HG02885 (cell line): ENCODE results near the gene KIF1A.
"Not testable (repeated sequence)": the region's sequence is repeated elsewhere in the genome, so short reads cannot be mapped to it uniquely, and the experiment has no call there.

ENCODE experiments used
- ATAC-seq: cut with Tn5 transposase; IDR thresholded peaks from one replicate; pipeline ENCODE4 v1.9.1; 2021; ENCODE audit warnings: mild to moderate bottlenecking; ENCODE audit not compliant: unreplicated experiment, poor library complexity

KIF1A gene

GRCh38 chr2:240848900-240849680 lies 29.1 kb upstream of the KIF1A start:
- no peak for ATAC-seq

DNA sequence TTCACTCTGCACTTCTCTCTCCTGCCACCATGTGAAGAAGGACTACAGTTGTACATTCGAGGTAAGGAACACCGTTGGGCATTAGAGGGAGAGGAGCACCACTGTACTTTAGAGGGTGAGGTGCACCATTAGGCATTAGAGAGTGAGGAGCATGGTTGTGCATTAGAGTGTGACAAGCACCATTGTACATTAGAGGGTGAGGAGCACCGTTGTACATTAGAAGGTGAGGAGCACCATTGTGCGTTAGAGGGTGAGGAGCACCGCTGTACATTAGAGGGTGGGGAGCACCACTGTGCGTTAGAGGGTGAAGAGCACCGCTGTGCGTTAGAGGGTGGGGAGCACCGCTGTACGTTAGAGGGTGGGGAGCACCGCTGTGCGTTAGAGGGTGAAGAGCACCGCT lies 27.8 kb upstream of the KIF1A start:
- no peak for ATAC-seq

DNA sequence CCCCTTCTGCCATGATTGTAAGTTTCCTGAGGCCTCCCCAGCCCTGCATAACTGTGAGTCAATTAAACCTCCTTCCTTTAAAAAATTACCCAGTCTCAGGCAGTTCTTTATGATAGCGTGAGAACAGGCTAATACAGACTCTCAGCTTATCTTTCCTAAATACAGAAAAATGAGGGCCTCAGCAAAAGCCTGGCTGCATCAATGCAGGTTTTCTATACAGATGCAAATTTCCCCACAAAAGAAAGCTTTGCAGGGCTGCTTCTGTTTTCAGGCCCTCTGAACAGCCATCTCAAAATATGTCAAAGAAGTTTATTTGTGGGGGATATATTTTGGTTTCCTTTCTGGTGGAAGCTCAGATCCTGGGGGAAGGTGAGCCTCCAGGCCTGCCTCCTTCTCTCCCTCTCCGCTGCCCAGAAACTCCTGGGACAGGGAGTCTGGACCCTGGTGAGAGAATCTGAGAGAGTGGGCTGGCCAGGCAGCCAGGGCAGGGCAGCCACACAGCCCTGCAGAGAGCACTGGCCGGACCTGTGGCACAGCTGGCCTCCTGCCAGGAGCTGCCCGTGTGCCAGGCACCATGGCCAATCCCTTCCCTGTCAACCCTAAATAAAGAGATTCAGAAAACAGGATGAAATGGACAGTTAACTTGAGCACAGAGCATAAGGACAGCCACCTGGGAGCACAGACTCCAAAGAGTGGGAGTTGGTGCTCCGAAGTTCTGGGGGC lies 27.0 kb upstream of the KIF1A start:
- ATAC-seq: no peak

DNA sequence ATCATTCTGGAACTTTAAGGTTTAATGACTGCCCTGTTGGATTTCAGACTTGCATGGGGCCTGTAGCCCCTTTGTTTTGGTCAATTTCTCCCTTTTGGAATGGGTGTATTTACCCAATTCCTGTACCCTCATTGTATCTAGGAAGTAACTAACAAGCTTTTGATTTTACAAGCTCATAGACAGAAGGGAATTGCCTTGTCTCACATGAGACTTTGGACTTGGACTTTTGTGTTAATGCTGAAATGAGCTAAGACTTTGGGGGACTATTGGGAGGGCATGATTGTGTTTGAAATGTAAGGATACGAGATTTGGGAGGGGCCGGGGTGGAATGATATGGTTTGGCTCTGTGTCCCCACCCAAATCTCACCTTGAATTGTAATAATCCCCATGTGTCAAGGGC lies 26.3 kb upstream of the KIF1A start:
- not testable (repeated sequence) for ATAC-seq

GRCh38 chr2:240840435-240841060 lies 20.5 kb upstream of the KIF1A start:
- no peak for ATAC-seq

- no peak for ATAC-seq
Observed at GRCh38 chr2:240839152-240840143, 19.4 kb upstream of the KIF1A start.

DNA sequence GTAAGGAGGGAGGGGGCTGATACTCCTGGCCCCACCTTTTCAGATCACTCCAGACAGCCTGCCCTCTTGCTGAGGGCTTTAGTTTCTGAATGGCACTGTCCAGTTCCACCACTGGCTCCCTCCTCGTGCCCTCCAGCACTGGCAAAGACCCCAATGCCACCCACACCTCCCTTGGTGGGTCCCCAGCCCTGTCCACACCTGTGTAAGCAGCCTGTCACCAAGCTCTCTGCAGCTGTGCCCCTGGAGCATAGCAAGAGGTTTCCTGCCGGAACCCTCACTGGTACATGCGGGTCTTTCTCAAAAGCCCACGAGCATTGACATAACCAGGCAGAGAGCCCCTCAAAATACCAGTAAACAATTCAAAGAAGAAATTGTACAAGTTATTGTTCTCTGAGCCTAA lies 17.6 kb upstream of the KIF1A start:
- no peak for ATAC-seq

GRCh38 chr2:240836781-240837467 lies 16.9 kb upstream of the KIF1A start:
- ATAC-seq: no peak

DNA sequence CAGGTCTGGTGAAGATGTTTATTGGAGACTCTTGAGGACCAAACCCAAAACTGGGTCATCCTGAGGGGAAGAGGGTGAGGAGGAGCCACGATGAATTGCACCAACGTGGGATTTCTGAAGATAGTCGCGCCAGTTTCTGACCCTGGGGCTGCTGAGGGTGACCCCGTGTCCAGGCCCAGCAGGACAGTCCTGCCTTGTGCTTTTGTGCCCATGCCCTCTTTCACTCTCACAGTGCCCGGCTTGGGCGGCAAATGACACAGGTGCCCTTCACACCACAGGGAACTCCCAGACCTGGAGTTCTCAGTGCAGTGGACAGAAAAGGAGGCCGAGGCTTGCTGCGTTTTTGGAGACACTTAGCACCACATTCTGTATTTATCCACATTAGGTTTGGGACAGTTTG lies 15.5 kb upstream of the KIF1A start:
- no peak for ATAC-seq

DNA sequence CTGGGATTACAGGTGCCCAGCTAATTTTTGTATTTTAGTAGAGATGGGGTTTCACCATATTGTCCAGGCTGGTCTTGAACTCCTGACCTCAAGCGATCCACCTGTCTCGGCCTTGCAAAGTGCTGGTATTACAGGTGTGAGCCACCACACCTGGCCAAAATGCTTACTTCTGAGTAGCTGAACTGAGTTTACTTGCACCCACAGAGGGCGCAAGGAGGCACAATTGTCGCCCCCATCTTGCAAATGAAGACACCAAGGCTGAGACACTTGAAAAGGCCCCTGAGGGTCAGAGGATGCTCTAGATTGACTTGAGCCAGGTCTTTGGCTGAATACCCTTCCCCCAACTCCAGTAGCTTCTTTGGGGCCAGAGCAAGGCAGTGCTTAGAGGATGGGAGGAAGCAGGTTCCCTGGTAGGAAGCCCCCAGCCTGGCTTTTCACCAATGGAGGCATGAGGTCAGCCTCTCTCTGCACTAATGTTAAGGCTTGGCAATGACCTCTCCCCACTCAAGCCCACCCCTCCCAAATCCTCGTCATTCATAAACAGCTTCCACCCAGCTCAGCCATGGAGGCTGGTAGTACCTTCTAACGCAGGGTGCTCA lies 14.5 kb upstream of the KIF1A start:
- ATAC-seq: no peak

DNA sequence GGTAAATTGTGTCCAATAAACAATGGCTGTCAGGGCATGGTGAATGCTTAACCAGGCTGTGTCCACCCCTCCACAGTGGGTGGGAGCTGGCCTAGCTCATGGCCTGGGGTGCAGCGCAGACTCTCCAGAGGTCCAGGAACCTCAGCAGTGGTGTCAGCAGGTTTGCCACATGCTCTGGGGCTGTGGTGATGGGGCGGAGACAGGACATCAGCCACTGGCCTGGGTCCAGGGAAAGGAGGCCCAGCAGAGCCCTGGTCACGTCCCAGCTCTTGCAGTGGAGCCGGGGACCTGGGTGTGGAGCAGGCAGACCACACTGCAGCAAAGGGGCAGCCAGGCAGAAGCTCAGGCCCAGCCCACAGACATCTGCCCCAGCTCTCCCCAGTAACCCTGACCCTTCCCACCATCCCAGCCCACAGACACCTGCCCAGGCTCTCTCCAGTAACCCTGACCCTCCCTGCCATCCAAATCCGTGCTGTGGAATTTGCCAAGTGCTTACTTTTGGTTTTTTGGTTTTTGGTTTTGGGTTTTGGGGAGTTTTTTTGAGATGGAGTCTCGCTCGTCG lies 13.8 kb upstream of the KIF1A start:
- ATAC-seq: no peak

DNA sequence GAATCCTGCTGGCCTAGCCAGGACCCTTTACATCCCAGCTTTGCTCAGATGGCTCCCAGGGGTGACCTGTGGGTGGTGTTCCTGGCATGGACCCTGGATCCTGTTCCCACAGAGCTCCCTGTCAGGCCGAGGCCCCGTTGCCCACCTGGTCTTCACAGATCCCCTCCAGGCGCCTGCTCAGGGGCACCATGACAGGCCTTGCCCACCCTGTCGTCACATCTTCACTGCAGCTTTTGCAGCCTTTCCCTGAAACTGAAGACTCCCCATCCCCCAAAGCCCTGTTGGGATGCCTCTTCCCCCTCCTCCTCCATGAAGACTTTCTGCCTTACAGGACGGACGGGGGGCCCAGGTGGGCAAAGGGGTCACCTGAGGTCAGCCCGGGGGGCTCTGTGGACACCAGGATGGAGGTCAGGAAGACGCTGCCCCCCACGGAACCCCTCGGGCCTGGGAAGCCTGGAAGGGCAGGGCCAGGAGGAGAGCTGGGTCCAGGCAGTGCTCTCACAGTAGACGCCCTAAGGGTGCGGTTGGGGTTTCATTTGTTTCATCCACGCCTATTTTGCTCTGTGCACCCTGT lies 13.0 kb upstream of the KIF1A start:
- ATAC-seq: no peak

GRCh38 chr2:240832205-240832727 lies 12.2 kb upstream of the KIF1A start:
- peak; percentile 83 for ATAC-seq

GRCh38 chr2:240831594-240832204 lies 11.7 kb upstream of the KIF1A start:
- no peak for ATAC-seq

DNA sequence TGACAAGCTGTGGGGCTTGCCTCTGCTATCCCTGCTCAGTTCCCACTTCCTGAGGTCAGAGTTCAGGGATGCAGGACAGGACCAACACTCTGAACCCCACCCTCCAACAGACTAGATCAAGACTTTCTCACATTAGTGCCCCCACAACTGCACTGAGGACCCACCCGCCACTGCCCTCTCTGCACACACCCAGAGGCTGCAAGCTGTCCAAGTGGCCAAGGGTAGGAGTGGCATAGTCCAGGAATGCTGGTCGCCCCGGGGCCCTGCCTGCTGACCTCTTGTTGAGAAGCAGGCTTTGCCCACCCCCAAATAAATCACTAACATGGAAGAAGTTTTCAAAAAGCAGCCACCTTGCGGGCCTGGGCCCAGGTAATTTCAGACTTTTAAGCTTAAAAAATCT lies 5.5 kb upstream of the KIF1A start:
- no peak for ATAC-seq

DNA sequence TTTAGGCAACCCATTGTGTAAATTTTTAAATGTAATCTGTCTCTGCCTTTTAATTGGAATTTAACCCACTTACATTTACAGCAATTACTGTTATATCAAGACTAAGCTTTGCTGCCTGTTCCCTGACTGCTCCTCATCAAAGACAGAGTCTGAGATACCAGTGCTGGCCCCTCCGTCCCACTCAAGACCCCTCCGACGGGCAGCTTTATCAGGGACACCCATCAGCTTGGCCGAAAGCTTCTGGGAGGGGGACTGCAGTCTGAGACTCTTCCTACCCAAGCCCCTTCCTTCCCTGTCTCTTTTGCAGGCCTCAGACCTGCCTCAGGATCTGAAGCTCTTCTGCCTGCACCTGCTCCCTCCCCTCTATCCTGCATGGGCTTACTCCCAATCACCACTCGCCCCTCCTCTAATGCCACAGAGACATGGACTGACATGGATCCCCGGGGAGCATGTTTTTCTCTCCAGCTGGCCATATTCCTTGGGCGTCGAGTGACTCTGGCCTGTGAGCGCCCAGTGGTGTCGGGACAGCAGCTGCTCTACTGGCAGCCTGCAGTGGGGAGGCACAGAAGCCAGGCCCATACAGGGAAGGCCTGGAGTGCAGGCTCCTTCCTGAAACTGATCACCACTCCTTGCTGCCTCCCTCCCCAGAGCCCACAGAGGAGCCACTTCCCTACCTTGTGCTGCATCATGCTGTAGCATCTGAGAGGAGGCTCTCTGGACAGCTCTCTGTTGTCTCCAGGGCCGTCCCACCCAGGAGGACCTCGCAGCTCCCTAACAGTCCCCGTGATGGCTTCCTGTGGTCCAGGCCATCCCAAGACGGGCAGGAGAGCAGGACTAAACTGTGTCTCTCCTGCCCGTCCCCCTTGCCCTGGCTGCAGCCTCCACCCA lies 3.7 kb upstream of the KIF1A start:
- ATAC-seq: no peak

DNA sequence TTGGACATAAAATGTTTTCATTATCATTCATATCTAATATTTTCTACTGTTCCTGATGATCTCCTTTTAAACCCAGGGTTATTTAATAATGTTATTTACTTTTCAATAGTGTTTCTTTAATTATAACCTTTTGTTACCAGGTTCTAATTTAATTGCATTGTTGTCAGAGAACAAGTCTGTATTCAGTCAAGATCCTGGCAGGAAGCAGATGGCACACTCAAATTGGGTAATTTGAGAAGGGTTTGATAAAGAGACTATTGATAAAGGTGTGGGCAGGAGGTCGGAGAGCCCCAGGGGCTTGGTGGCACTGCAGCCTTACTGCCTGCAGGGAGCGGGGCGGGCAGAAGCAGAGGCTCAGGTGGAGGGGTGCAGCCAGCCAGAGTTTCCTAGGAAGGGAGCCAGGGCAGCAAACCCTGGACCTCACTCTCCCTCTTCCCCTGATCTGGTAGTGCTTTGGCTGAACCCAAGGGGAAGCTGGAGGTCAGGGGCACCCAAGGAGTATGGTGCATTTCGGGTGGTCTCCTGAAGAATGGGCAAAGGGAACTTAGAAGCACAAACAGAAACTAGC lies 2.3 kb upstream of the KIF1A start:
- ATAC-seq: no peak
